Hepatocyte (in vitro differentiated cells): ENCODE measurements around the gene COL10A1. TPM values are rescaled to one million over a fixed set of nuclear protein-coding genes. Genes with fewer than 3 reads are reported as not detected.

Source experiments
- DNase-seq: peaks from one replicate; pipeline ENCODE4 v3.0.0-alpha.2; 2016; ENCODE audit warnings: low spot score
- H2AFZ ChIP-seq: fragments of 200-600 bp; sonication (generic); 2 replicates; pipeline ENCODE4 v1.6.0; 2016; ENCODE audit warnings: antibody characterized with exemption, mild to moderate bottlenecking
- H3K27ac ChIP-seq: fragments of 200-600 bp; sonication (generic); 2 replicates; pipeline ENCODE4 v1.5.1; 2016; ENCODE audit warnings: mild to moderate bottlenecking
- H3K27me3 ChIP-seq: fragments of 200-600 bp; sonication (generic); 2 replicates; pipeline ENCODE4 v1.6.1; 2016
- H3K36me3 ChIP-seq: fragments of 200-600 bp; sonication (generic); replicated peaks from 2 replicates; pipeline ENCODE4 v1.5.1; 2016; ENCODE audit warnings: low read depth; ENCODE audit not compliant: insufficient read depth
- H3K4me1 ChIP-seq: fragments of 200-600 bp; sonication (generic); 2 replicates; pipeline ENCODE4 v1.5.1; 2016; ENCODE audit warnings: mild to moderate bottlenecking, moderate library complexity; ENCODE audit not compliant: insufficient read depth
- H3K4me2 ChIP-seq: fragments of 200-600 bp; sonication (generic); 2 replicates; pipeline ENCODE4 v1.6.0; 2016
- H3K4me3 ChIP-seq: fragments of 200-600 bp; sonication (generic); 2 replicates; pipeline ENCODE4 v1.5.1; 2016; ENCODE audit warnings: mild to moderate bottlenecking
- H3K79me2 ChIP-seq: fragments of 200-600 bp; sonication (generic); 2 replicates; pipeline ENCODE4 v1.6.0; 2017; ENCODE audit warnings: mild to moderate bottlenecking
- H3K9me2 ChIP-seq: fragments of 200-600 bp; sonication (generic); replicated peaks from 2 replicates; pipeline ENCODE4 v1.6.0; 2017; ENCODE audit warnings: mild to moderate bottlenecking; ENCODE audit not compliant: insufficient read depth
- H3K9me3 ChIP-seq: fragments of 200-600 bp; sonication (generic); 2 replicates; pipeline ENCODE4 v1.5.1; 2016; ENCODE audit warnings: low read depth, mild to moderate bottlenecking
- H4K20me1 ChIP-seq: fragments of 200-600 bp; sonication (generic); 2 replicates; pipeline ENCODE4 v1.6.0; 2016; ENCODE audit warnings: mild to moderate bottlenecking; ENCODE audit not compliant: insufficient read depth, poor library complexity, severe bottlenecking
- EZH2 ChIP-seq: fragments of 200-600 bp; sonication (generic); IDR thresholded peaks from 2 replicates; pipeline ENCODE4 v1.6.1; 2016; ENCODE audit warnings: antibody characterized with exemption, mild to moderate bottlenecking, borderline replicate concordance
- EZH2phosphoT487 ChIP-seq: fragments of 200-600 bp; sonication (generic); IDR thresholded peaks from one replicate; pipeline ENCODE4 v1.6.1; 2018; ENCODE audit warnings: antibody characterized with exemption, mild to moderate bottlenecking, low read depth, moderate library complexity; ENCODE audit not compliant: unreplicated experiment, severe bottlenecking
- WGBS: methylation state at CpG from one replicate; pipeline ENCODE4 v1.1.6; 2016; ENCODE audit warnings: low lambda C conversion rate; ENCODE audit errors: missing lambda C conversion rate; 5-methylcytosine and 5-hydroxymethylcytosine counted together
- polyA plus RNA-seq: library from polyadenylated mRNA; unstranded; fragments of >200 nt; fragmentation: Nextera tagmentation; extraction: Ambion mirVana; gene quantifications from 2 replicates; pipeline ENCODE4 v1.2.1, GENCODE V29; 2016
- total RNA-seq: library from RNA; depleted of rRNA; stranded (reverse); fragments of >200 nt; gene quantifications from 2 replicates; pipeline ENCODE4 v1.2.3, GENCODE V29; 2014
- TF ChIP-seq, protein P1 (sequence below): fragments of 200-600 bp; sonication (generic); IDR thresholded peaks from 2 replicates; pipeline ENCODE4 v1.5.1; 2016; ENCODE audit warnings: antibody characterized with exemption, mild to moderate bottlenecking; ENCODE audit not compliant: poor library complexity

Gene COL10A1
- total and polyA plus RNA-seq, 2 experiments from 2014 or later = 0.05 to 0.07 TPM

DNA sequence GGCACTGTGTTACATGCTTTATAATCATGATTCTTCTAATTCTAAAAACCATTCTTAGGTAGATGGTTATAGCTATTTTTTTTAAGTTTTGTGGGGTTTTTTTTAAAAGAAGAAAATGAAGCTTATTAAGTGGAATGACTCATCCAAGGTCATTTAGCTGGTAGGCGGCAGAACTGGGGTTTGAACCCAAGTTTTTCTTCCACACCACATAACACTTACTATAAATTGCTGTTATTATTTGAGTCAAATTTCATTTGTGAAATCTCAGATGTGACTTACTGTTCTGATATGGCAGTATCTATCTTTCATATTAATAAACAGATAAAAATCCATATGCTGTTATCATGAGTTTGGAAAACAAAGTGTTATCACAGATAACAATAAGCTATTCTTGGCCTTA lies 10.4 kb upstream of the COL10A1 start:
- TF ChIP-seq, protein P1, sequence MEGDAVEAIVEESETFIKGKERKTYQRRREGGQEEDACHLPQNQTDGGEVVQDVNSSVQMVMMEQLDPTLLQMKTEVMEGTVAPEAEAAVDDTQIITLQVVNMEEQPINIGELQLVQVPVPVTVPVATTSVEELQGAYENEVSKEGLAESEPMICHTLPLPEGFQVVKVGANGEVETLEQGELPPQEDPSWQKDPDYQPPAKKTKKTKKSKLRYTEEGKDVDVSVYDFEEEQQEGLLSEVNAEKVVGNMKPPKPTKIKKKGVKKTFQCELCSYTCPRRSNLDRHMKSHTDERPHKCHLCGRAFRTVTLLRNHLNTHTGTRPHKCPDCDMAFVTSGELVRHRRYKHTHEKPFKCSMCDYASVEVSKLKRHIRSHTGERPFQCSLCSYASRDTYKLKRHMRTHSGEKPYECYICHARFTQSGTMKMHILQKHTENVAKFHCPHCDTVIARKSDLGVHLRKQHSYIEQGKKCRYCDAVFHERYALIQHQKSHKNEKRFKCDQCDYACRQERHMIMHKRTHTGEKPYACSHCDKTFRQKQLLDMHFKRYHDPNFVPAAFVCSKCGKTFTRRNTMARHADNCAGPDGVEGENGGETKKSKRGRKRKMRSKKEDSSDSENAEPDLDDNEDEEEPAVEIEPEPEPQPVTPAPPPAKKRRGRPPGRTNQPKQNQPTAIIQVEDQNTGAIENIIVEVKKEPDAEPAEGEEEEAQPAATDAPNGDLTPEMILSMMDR = no peak
- no peaks in the 10 kb centered on the region for H3K36me3 ChIP-seq
- H3K27me3 ChIP-seq = no peaks in the 10 kb centered on the region
- H3K9me3 ChIP-seq = no peaks in the 10 kb centered on the region
- no peak overlapping the region for H3K4me3 ChIP-seq
- H3K9me2 ChIP-seq = no peaks in the 10 kb centered on the region
- H2AFZ ChIP-seq = no peak overlapping the region
- H3K4me1 ChIP-seq = no peaks in the 10 kb centered on the region
- no peaks in the 10 kb centered on the region for H3K79me2 ChIP-seq
- no peak overlapping the region for H3K4me2 ChIP-seq
- H4K20me1 ChIP-seq = no peaks in the 10 kb centered on the region
- H3K27ac ChIP-seq = no peak overlapping the region
- WGBS = 83% methylated on average over 1 of the region's 1 CpG
- no peak for DNase-seq

DNA sequence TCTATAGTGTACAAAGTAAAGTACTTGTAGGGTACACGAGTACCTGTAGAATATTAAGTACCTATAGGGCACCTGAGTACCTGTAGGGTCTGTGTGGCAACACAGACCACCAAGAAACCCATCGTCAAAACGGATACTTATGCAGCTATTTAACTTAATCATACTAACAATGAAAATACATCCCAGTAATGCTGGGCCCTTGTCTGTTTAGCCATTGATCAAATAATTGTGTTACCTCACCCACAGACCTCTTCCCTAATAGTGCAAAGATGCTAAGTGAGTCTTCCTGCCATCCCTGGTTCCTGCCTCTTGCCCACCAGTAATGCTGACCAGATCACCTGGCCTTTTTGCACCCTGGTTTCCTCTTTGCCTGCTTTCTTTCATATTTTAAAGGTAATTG lies 7.5 kb upstream of the COL10A1 start:
- H4K20me1 ChIP-seq = no peaks in the 10 kb centered on the region
- TF ChIP-seq EZH2 (no peak), EZH2phosphoT487 (no peak)
- TF ChIP-seq, protein P1 = no peak
- WGBS = 80% methylated on average over 3 of the region's 3 CpGs
- H3K4me3 ChIP-seq = no peak overlapping the region
- no peaks in the 10 kb centered on the region for H3K27me3 ChIP-seq
- no peaks in the 10 kb centered on the region for H3K9me3 ChIP-seq
- no peaks in the 10 kb centered on the region for H3K4me1 ChIP-seq
- H2AFZ ChIP-seq = no peak overlapping the region
- H3K36me3 ChIP-seq = no peaks in the 10 kb centered on the region
- H3K4me2 ChIP-seq = no peak overlapping the region
- H3K79me2 ChIP-seq = no peaks in the 10 kb centered on the region
- DNase-seq = no peak
- no peaks in the 10 kb centered on the region for H3K9me2 ChIP-seq
- no peak overlapping the region for H3K27ac ChIP-seq

DNA sequence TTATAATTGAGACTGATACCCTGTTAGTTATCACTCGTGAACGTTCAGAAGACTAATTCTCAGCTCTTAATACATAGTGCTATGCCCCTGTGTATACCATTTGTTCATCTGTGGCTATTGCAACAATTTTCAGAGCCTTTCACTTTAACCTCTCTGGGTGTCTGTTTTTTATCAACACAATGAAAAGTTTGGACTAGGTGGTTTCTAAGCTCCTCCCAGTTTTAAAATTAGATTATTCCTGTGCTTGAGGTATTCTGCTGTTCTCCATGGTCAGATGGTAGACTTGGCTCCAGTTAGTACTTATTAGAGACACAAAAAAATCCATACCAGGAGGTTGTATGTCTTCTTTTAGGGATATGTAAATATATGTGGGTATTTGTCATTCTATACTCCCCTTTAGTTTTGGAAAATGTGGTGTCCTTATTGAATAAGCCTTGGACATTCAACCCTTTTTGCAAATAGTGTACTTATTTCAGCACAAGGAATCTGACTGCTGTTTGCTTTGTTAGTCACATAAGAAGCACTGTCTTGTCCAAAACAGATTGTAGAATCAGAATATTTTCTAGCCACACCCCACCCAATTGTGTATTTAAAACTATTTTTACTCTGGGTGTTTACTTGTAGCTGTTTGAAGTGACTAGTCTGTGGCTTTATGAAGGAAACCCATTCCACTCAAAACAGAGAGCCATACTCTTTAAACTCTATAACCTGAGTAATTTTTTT lies 2.0 kb upstream of the COL10A1 start:
- WGBS = 79% methylated on average over 2 of the region's 2 CpGs

More for the DNA sequence above, 2.0 kb upstream of the COL10A1 start:
- H3K79me2 ChIP-seq = no peaks in the 10 kb centered on the region
- TF ChIP-seq EZH2phosphoT487 (no peak), EZH2 (no peak)
- TF ChIP-seq, protein P1 = no peak
- DNase-seq = no peak
- no peaks in the 10 kb centered on the region for H4K20me1 ChIP-seq
- no peak overlapping the region for H3K4me3 ChIP-seq
- no peak overlapping the region for H2AFZ ChIP-seq
- no peak overlapping the region for H3K27ac ChIP-seq
- no peaks in the 10 kb centered on the region for H3K36me3 ChIP-seq
- no peak overlapping the region for H3K4me2 ChIP-seq
- H3K4me1 ChIP-seq = no peaks in the 10 kb centered on the region
- H3K9me2 ChIP-seq = no peaks in the 10 kb centered on the region
- no peaks in the 10 kb centered on the region for H3K9me3 ChIP-seq
- no peaks in the 10 kb centered on the region for H3K27me3 ChIP-seq
